Fibroblast of lung (primary cell): ENCODE measurements around the gene ABR.

ENCODE experiments used
- EZH2 ChIP-seq: IDR thresholded peaks from 2 replicates; pipeline ENCODE4 v1.5.1; 2012; ENCODE audit warnings: low read length, control low read depth, mild to moderate bottlenecking; ENCODE audit errors: missing control alignments
- TF ChIP-seq, protein P1 (sequence below), 2 donors: IDR thresholded peaks in 1 of 2; conservative IDR thresholded peaks in 1 of 2; 1 replicate in 1 of 2; 2 replicates in 1 of 2; pipeline ENCODE4 v1.5.1; 2011 to 2012; ENCODE audit warnings: low read length in 2 of 2, control low read depth in 1 of 2, inconsistent platforms in 1 of 2, low read depth in 1 of 2, mild to moderate bottlenecking in 1 of 2

DNA sequence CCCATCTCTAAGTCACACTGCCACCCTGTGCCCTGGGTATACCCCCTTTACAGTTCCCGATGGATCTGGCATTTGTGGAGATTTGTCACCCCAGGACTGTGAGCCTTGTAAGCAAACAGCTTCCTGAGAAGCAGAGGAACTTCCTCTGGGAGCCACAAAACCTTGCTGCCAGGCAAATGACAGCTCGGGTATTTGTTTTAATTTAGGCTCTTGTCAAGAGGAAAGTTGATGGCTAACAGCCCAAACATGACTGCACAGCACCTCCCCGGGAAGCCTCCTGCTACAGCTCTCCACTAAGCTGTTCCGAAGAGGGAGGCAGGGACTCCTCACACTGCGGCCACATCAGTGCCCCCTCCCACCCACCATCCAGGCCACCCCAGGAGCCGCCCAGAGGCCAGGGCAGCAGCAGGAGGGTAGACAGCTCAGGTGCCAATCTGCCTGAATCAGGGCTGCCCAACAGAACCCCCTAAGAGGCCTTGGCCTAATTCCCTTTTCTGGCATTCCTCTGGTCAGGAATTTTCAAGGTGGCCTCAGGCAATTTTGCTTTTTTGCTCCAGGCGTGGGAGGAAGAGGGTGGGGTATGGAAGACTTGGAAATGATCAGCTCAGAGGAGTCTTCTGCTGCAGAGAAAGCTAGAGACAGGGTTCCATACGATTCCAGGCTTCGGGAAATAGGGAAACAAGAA, 2.6 kb downstream of the ABR start:
- TF ChIP-seq, protein P1, sequence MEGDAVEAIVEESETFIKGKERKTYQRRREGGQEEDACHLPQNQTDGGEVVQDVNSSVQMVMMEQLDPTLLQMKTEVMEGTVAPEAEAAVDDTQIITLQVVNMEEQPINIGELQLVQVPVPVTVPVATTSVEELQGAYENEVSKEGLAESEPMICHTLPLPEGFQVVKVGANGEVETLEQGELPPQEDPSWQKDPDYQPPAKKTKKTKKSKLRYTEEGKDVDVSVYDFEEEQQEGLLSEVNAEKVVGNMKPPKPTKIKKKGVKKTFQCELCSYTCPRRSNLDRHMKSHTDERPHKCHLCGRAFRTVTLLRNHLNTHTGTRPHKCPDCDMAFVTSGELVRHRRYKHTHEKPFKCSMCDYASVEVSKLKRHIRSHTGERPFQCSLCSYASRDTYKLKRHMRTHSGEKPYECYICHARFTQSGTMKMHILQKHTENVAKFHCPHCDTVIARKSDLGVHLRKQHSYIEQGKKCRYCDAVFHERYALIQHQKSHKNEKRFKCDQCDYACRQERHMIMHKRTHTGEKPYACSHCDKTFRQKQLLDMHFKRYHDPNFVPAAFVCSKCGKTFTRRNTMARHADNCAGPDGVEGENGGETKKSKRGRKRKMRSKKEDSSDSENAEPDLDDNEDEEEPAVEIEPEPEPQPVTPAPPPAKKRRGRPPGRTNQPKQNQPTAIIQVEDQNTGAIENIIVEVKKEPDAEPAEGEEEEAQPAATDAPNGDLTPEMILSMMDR (conservative IDR thresholded peaks at IDR 0.05 in 1 of 2, IDR thresholded peaks at IDR 0.05 in 1 of 2; ENCODE audit: low read depth in 1 of 2, low read length in 2 of 2) = no peak
- no peak for TF ChIP-seq EZH2
